Loucy (cell line): ENCODE data around the gene MYBPC2.

ENCODE experiments used
- H2AFZ ChIP-seq: fragments of 200-600 bp; sonication (generic); 2 replicates; pipeline ENCODE4 v1.6.0; 2016; ENCODE audit warnings: antibody characterized with exemption, mild to moderate bottlenecking, low read length, moderate library complexity
- H3F3A ChIP-seq: fragments of 200-600 bp; 2 replicates; pipeline ENCODE4 v1.6.0; 2016; ENCODE audit warnings: antibody characterized with exemption, low read depth, mild to moderate bottlenecking
- H3K27me3 ChIP-seq: fragments of 200-600 bp; sonication (generic); 2 replicates; pipeline ENCODE4 v1.6.1; 2014; ENCODE audit warnings: low read length, mild to moderate bottlenecking; ENCODE audit not compliant: insufficient read depth, poor library complexity, severe bottlenecking
- H3K36me3 ChIP-seq: fragments of 200-600 bp; sonication (generic); 2 replicates; pipeline ENCODE4 v1.6.1; 2016; ENCODE audit warnings: low read length; ENCODE audit not compliant: insufficient read depth
- H3K4me1 ChIP-seq: fragments of 200-600 bp; sonication (generic); 2 replicates; pipeline ENCODE4 v1.5.1; 2014; ENCODE audit warnings: low read length, mild to moderate bottlenecking; ENCODE audit not compliant: insufficient read depth, poor library complexity, severe bottlenecking
- H3K4me2 ChIP-seq: fragments of 200-600 bp; sonication (generic); 2 replicates; pipeline ENCODE4 v1.6.0; 2014; ENCODE audit warnings: antibody characterized with exemption, low read length, low read depth, mild to moderate bottlenecking; ENCODE audit not compliant: poor library complexity, severe bottlenecking
- H3K4me3 ChIP-seq: fragments of 200-600 bp; sonication (generic); 2 replicates; pipeline ENCODE4 v1.5.1; 2014; ENCODE audit warnings: low read length, mild to moderate bottlenecking, mixed read lengths; ENCODE audit not compliant: poor library complexity, severe bottlenecking
- H3K79me2 ChIP-seq: fragments of 200-600 bp; sonication (generic); 2 replicates; pipeline ENCODE4 v1.6.1; 2014; ENCODE audit warnings: low read length; ENCODE audit not compliant: insufficient read depth
- H3K9ac ChIP-seq: fragments of 200-600 bp; sonication (generic); 2 replicates; pipeline ENCODE4 v1.6.0; 2014; ENCODE audit warnings: mild to moderate bottlenecking, low read depth, low read length, moderate library complexity; ENCODE audit not compliant: poor library complexity, severe bottlenecking
- H3K9me2 ChIP-seq: fragments of 200-600 bp; sonication (generic); replicated peaks from 2 replicates; pipeline ENCODE4 v1.6.1; 2016; ENCODE audit warnings: low read depth, low read length, mixed read lengths
- H3K9me3 ChIP-seq: fragments of 200-600 bp; sonication (generic); 2 replicates; pipeline ENCODE4 v1.6.1; 2014; ENCODE audit warnings: mild to moderate bottlenecking, antibody characterized with exemption, low read length, low read depth; ENCODE audit not compliant: insufficient read depth
- H4K20me1 ChIP-seq: fragments of 200-600 bp; sonication (generic); 2 replicates; pipeline ENCODE4 v1.6.0; 2014; ENCODE audit warnings: antibody characterized with exemption, low read length, mild to moderate bottlenecking; ENCODE audit not compliant: insufficient read depth, poor library complexity, severe bottlenecking
- CTCF ChIP-seq: fragments of 200-600 bp; sonication (generic); conservative IDR thresholded peaks from 2 replicates; pipeline ENCODE4 v1.5.1; 2014; ENCODE audit warnings: mild to moderate bottlenecking, antibody characterized with exemption, low read length
- EZH2phosphoT487 ChIP-seq: fragments of 200-600 bp; IDR thresholded peaks from 2 replicates; pipeline ENCODE4 v1.6.1; 2018; ENCODE audit warnings: antibody characterized with exemption, mild to moderate bottlenecking, moderate library complexity, borderline replicate concordance

The MYBPC2 gene

DNA sequence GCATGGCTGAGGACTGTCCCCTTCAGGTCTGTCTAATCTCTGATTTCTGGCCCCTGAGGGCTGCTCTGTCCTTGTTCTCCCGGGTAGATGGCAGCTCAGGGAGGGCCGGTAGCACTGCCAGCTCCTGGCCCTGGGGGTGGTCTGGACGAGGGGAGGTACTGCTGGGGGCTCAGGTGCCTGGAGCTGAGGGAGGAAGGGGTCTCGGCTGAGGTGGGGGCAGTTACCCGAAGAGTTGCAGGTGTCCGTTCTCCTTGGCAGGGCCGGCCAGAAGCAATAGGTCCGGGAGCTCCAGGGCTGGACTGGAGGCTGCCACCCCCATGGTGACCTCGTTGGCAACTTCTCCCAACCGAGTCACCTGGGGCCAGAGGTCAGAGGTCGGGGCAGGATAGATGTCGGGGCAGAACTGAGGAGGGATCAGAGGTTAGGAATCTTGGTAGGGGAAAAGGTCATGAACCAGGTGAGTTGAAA is 42.4 kb downstream of the MYBPC2 start:
- Histone ChIP-seq H3K4me1 (no peaks in the 10 kb centered on the region), H3K79me2 (no peaks in the 10 kb centered on the region), H3K4me2 (no peak overlapping the region), H2AFZ (no peak overlapping the region), H3K27me3 (no peaks in the 10 kb centered on the region), H3K4me3 (no peak overlapping the region), H3K36me3 (no peaks in the 10 kb centered on the region), H3K9me3 (no peaks in the 10 kb centered on the region), H3K9ac (no peak overlapping the region), H3F3A (no peaks in the 10 kb centered on the region), H4K20me1 (no peaks in the 10 kb centered on the region), H3K9me2 (no peaks in the 10 kb centered on the region)
- no peak for TF ChIP-seq EZH2phosphoT487
- no peak for TF ChIP-seq CTCF

DNA sequence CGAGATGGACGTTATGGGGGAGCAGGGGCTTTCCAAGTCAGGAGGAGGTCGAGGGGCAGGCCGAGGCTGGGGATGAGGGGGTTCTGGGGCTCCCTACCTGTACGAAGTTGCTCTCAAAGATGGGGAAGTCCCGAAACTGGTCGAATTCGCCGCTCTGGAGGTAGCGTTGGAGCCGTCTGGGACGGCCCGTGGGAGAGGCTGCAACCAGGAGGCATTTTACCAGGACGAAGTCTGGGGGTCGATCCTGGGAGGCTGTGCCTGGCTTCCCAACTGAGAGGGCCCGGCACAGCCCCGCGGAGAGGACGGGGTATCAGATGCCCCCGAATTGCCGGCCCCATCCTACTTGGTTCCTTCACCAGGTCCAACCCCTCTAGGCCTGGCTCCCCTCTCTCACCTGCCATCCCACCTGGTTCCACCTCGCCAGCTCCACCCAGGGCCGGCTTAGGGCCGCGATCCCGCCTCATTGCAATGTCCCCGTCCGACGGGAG is 43.1 kb downstream of the MYBPC2 start:
- Histone ChIP-seq H3K79me2 (no peaks in the 10 kb centered on the region), H3K9me3 (no peaks in the 10 kb centered on the region), H3K36me3 (no peaks in the 10 kb centered on the region), H3F3A (no peaks in the 10 kb centered on the region), H4K20me1 (no peaks in the 10 kb centered on the region), H3K4me2 (no peak overlapping the region), H3K27me3 (no peaks in the 10 kb centered on the region), H3K4me1 (no peaks in the 10 kb centered on the region), H3K9me2 (no peaks in the 10 kb centered on the region), H3K4me3 (no peak overlapping the region), H2AFZ (no peak overlapping the region), H3K9ac (no peak overlapping the region)
- TF ChIP-seq EZH2phosphoT487 (no peak), CTCF (no peak)

DNA sequence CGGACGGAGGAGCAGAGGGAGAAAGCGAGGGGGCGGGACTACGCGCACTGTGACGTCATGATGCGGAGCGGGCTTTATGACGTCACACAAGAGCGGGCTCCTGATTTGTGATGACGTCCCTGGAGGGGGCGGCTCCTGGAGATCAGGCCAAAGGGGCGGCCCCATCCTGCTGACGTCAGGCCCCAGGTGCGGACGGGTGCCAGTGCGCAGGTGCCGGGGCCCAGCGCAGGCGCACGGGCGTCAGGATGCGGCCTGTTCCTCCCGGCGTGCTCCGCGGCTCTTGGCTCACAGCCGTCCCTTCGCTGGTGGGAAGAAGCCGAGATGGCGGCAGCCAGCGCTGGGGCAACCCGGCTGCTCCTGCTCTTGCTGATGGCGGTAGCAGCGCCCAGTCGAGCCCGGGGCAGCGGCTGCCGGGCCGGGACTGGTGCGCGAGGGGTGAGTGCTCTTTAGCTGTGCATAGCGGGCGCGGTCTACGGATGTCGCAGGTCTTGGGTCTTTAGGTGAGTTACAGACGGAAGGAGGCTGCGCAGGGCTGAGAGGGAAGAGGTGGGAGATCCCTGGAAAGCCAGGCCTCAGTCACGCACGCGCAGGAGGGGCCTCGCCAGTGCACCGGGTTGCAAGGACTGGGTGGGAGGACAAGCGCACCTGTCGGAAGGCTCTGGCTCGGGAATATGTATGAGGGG is 43.7 kb downstream of the MYBPC2 start, which contains the start of the genes EMC10 and GARIN5A:
Gene EMC10 (plus strand): TSS at position 284 of the 683 bp plus-strand sequence. CDS start 38 bp downstream, at position 322.
Gene GARIN5A (minus strand): TSS at position 625 of the 683 bp plus-strand sequence. CDS start 460 bp downstream, at position 165.
- H3K4me2 ChIP-seq: no peak within 1 kb of the TSS
- H3K9me3 ChIP-seq: no peaks in the 10 kb centered on the region
- H3K79me2 ChIP-seq: no peaks in the 10 kb centered on the region
- no peak within 1 kb of the TSS for H3K4me3 ChIP-seq
- H3K9ac ChIP-seq: no peak within 1 kb of the TSS
- TF ChIP-seq CTCF (no peak), EZH2phosphoT487 (no peak)
- H2AFZ ChIP-seq: no peak within 1 kb of the TSS
- H3K36me3 ChIP-seq: no peaks in the 10 kb centered on the region
- no peaks in the 10 kb centered on the region for H3K9me2 ChIP-seq
- no peaks in the 10 kb centered on the region for H3K4me1 ChIP-seq
- H3K27me3 ChIP-seq: no peaks in the 10 kb centered on the region
- no peaks in the 10 kb centered on the region for H4K20me1 ChIP-seq
- H3F3A ChIP-seq: no peaks in the 10 kb centered on the region
